Measurements from ENCODE around the gene ABCA4. TPM values are rescaled to one million over a fixed set of nuclear protein-coding genes. Genes with fewer than 3 reads are reported as not detected.

The ABCA4 gene
- total and polyA plus RNA-seq, 2 experiments from 2014 or later: 0.20 to 3.7 TPM

- no peaks in the 10 kb centered on the region for H3K27me3 ChIP-seq (replicated peaks; ENCODE audit: insufficient read depth)
- H3K27ac ChIP-seq: no peak overlapping the region
- peaks cover 16% of the 10 kb centered on the region; the same call in 1 of the 2 replicates for H3F3A ChIP-seq (ENCODE audit: insufficient read depth)
- in situ Hi-C loops (cut with MboI): no loop called here
- no peak overlapping the region for H3K9ac ChIP-seq
- TF ChIP-seq EZH2 (IDR thresholded peaks at IDR 0.05; ENCODE audit: insufficient read depth, poor library complexity, severe bottlenecking) (no peak), EZH2phosphoT487 (IDR thresholded peaks at IDR 0.05; ENCODE audit: insufficient read depth, low read depth) (no peak)
- no peaks in the 10 kb centered on the region for H3K79me2 ChIP-seq (ENCODE audit: insufficient read depth)
- H3K9me3 ChIP-seq (ENCODE audit: low read depth): no peaks in the 10 kb centered on the region
- H3K9me2 ChIP-seq (ENCODE audit: insufficient read depth): no peaks in the 10 kb centered on the region
- 51 to 52% methylated on average over 2 of the region's 2 CpGs for WGBS, 2 experiments (ENCODE audit: low coverage in 1 of 2, low lambda C conversion rate in 2 of 2, missing lambda C conversion rate in 2 of 2)
- no peak overlapping the region for H2AFZ ChIP-seq
- no peak overlapping the region for H3K4me3 ChIP-seq
- H3K4me1 ChIP-seq (ENCODE audit: insufficient read depth): peaks cover 12% of the 10 kb centered on the region
- H4K20me1 ChIP-seq (ENCODE audit: insufficient read depth): no peaks in the 10 kb centered on the region
- H3K36me3 ChIP-seq (ENCODE audit: low read depth): no peaks in the 10 kb centered on the region
- H3K4me2 ChIP-seq (ENCODE audit: unreplicated experiment): peak overlapping the region; percentile 29
- no peak for DNase-seq
Measured at GRCh38 chr1:94142583-94142982, 21.6 kb upstream of the ABCA4 start.

GRCh38 chr1:94142022-94142421, 21.1 kb upstream of the ABCA4 start:
- 5 to 10% methylated on average over 1 of the region's 1 CpG for WGBS, 2 experiments (ENCODE audit: low coverage in 1 of 2, low lambda C conversion rate in 2 of 2, missing lambda C conversion rate in 2 of 2)
- no peaks in the 10 kb centered on the region for H3K79me2 ChIP-seq (ENCODE audit: insufficient read depth)
- H2AFZ ChIP-seq: 0 out of 2 replicates have a peak overlapping the region, but pooled peaks have one; percentile 7
- H3K4me2 ChIP-seq (ENCODE audit: unreplicated experiment): peak overlapping the region; percentile 29
- no peaks in the 10 kb centered on the region for H3K9me2 ChIP-seq (ENCODE audit: insufficient read depth)
- H3K9ac ChIP-seq: no peak overlapping the region
- in situ Hi-C loops (cut with MboI): no loop called here
- TF ChIP-seq EZH2phosphoT487 (IDR thresholded peaks at IDR 0.05; ENCODE audit: insufficient read depth, low read depth) (no peak), EZH2 (IDR thresholded peaks at IDR 0.05; ENCODE audit: insufficient read depth, poor library complexity, severe bottlenecking) (no peak)
- H3K36me3 ChIP-seq (ENCODE audit: low read depth): no peaks in the 10 kb centered on the region
- H3K27me3 ChIP-seq (replicated peaks; ENCODE audit: insufficient read depth): no peaks in the 10 kb centered on the region
- no peaks in the 10 kb centered on the region for H4K20me1 ChIP-seq (ENCODE audit: insufficient read depth)
- H3K4me3 ChIP-seq: no peak overlapping the region
- H3K4me1 ChIP-seq (ENCODE audit: insufficient read depth): peaks cover 12% of the 10 kb centered on the region
- no peaks in the 10 kb centered on the region for H3K9me3 ChIP-seq (ENCODE audit: low read depth)
- 0 out of 2 replicates have a peak overlapping the region, but pooled peaks have one; percentile 16 for H3K27ac ChIP-seq
- H3F3A ChIP-seq (ENCODE audit: insufficient read depth): peaks cover 16% of the 10 kb centered on the region; the same call in 1 of the 2 replicates
- DNase-seq: peak; percentile 74

- H3K9ac ChIP-seq: no peak overlapping the region
- 93 to 95% methylated on average over 5 of the region's 5 CpGs for WGBS, 2 experiments (ENCODE audit: low coverage in 1 of 2, low lambda C conversion rate in 2 of 2, missing lambda C conversion rate in 2 of 2)
- H2AFZ ChIP-seq: no peak overlapping the region
- H3F3A ChIP-seq (ENCODE audit: insufficient read depth): no peaks in the 10 kb centered on the region
- in situ Hi-C loops (cut with MboI): no loop called here
- H3K79me2 ChIP-seq (ENCODE audit: insufficient read depth): no peaks in the 10 kb centered on the region
- no peak for TF ChIP-seq EZH2phosphoT487 (IDR thresholded peaks at IDR 0.05; ENCODE audit: insufficient read depth, low read depth)
- no peak for TF ChIP-seq EZH2 (IDR thresholded peaks at IDR 0.05; ENCODE audit: insufficient read depth, poor library complexity, severe bottlenecking)
- H3K4me1 ChIP-seq (ENCODE audit: insufficient read depth): peaks cover 4% of the 10 kb centered on the region; the same call in 1 of the 2 replicates
- H3K4me2 ChIP-seq (ENCODE audit: unreplicated experiment): no peak overlapping the region
- no peak overlapping the region for H3K27ac ChIP-seq
- no peaks in the 10 kb centered on the region for H3K27me3 ChIP-seq (replicated peaks; ENCODE audit: insufficient read depth)
- no peaks in the 10 kb centered on the region for H4K20me1 ChIP-seq (ENCODE audit: insufficient read depth)
- H3K9me2 ChIP-seq (ENCODE audit: insufficient read depth): no peaks in the 10 kb centered on the region
- no peaks in the 10 kb centered on the region for H3K9me3 ChIP-seq (ENCODE audit: low read depth)
- H3K36me3 ChIP-seq (ENCODE audit: low read depth): no peaks in the 10 kb centered on the region
- no peak overlapping the region for H3K4me3 ChIP-seq
- DNase-seq: no peak
Measured at GRCh38 chr1:94132111-94132510, 11.2 kb upstream of the ABCA4 start.

GRCh38 chr1:94130851-94131595, 10.1 kb upstream of the ABCA4 start:
- Histone ChIP-seq H3K4me1 (ENCODE audit: insufficient read depth) (peaks cover 11% of the 10 kb centered on the region; the same call in 1 of the 2 replicates), H3K27me3 (replicated peaks; ENCODE audit: insufficient read depth) (no peaks in the 10 kb centered on the region), H3K9me2 (ENCODE audit: insufficient read depth) (no peaks in the 10 kb centered on the region), H3K9me3 (ENCODE audit: low read depth) (no peaks in the 10 kb centered on the region), H3K79me2 (ENCODE audit: insufficient read depth) (no peaks in the 10 kb centered on the region), H4K20me1 (ENCODE audit: insufficient read depth) (no peaks in the 10 kb centered on the region), H3K4me2 (ENCODE audit: unreplicated experiment) (no peak overlapping the region), H3K4me3 (no peak overlapping the region), H3K9ac (no peak overlapping the region), H2AFZ (no peak overlapping the region), H3F3A (ENCODE audit: insufficient read depth) (no peaks in the 10 kb centered on the region), H3K36me3 (ENCODE audit: low read depth) (no peaks in the 10 kb centered on the region), H3K27ac (no peak overlapping the region)
- 82% methylated on average over 8 of the region's 8 CpGs for WGBS, 2 experiments (ENCODE audit: low coverage in 1 of 2, low lambda C conversion rate in 2 of 2, missing lambda C conversion rate in 2 of 2)
- peak; percentile 32 for DNase-seq
- in situ Hi-C loops (cut with MboI): no loop called here
- TF ChIP-seq EZH2phosphoT487 (IDR thresholded peaks at IDR 0.05; ENCODE audit: insufficient read depth, low read depth) (no peak), EZH2 (IDR thresholded peaks at IDR 0.05; ENCODE audit: insufficient read depth, poor library complexity, severe bottlenecking) (no peak)
